Neural crest cell (in vitro differentiated cells): ENCODE measurements around the gene TSPY10. TPM values are rescaled to one million over a fixed set of nuclear protein-coding genes. Genes with fewer than 3 reads are reported as not detected.
"Not testable (repeated sequence)": the region's sequence is repeated elsewhere in the genome, so short reads cannot be mapped to it uniquely, and the experiment has no call there.

Experiments used
- DNase-seq: peaks from one replicate; pipeline ENCODE4 v3.0.0; 2021; ENCODE audit warnings: low read depth, mixed read lengths, low spot score
- H3K27ac Mint-ChIP-seq: one replicate; pipeline ENCODE4 v1.8.0; 2021; ENCODE audit warnings: mild to moderate bottlenecking, mixed read lengths; ENCODE audit not compliant: unreplicated experiment
- H3K27me3 Mint-ChIP-seq: 2 replicates; pipeline ENCODE4 v1.8.0; 2021; ENCODE audit warnings: low read depth, mild to moderate bottlenecking, mixed read lengths
- H3K36me3 Mint-ChIP-seq: 2 replicates; pipeline ENCODE4 v1.8.0; 2021; ENCODE audit warnings: low read depth, mild to moderate bottlenecking, mixed read lengths
- H3K4me1 Mint-ChIP-seq: 2 replicates; pipeline ENCODE4 v1.8.0; 2021; ENCODE audit warnings: mixed read lengths
- H3K4me3 Mint-ChIP-seq: one replicate; pipeline ENCODE4 v1.8.0; 2021; ENCODE audit warnings: mild to moderate bottlenecking, mixed read lengths
- H3K9me3 Mint-ChIP-seq: 2 replicates; pipeline ENCODE4 v1.8.0; 2021; ENCODE audit warnings: mixed read lengths
- long read RNA-seq: library from polyadenylated mRNA; unstranded; transcript quantifications from one replicate; pipeline ENCODE4 v2.0.0, GENCODE V29; 2020
- total RNA-seq: library from RNA; stranded (reverse); gene quantifications from 2 replicates; pipeline ENCODE4 v1.2.1, GENCODE V29; 2021

Gene TSPY10
- not detected in 2 replicates for total RNA-seq
- long read RNA-seq: 0 reads

- not testable (repeated sequence) for H3K4me3 Mint-ChIP-seq, H3K9me3 Mint-ChIP-seq, H3K27ac Mint-ChIP-seq, H3K4me1 Mint-ChIP-seq, H3K36me3 Mint-ChIP-seq, DNase-seq, H3K27me3 Mint-ChIP-seq
Measured at GRCh38 chrY:9527580-9527979, at the start of gene TSPY10. Gene TSPY10, plus strand, starts transcription at chrY:9527880. Its CDS starts 46 bp downstream, at chrY:9527926.

GRCh38 chrY:9486967-9487366, 40.7 kb upstream of the TSPY10 start, which contains the start of gene TSPY9:
Gene TSPY9, plus strand, starts transcription at chrY:9487267. Its CDS starts 46 bp downstream, at chrY:9487313.
- not testable (repeated sequence) for DNase-seq, H3K27me3 Mint-ChIP-seq, H3K4me1 Mint-ChIP-seq, H3K36me3 Mint-ChIP-seq, H3K27ac Mint-ChIP-seq, H3K4me3 Mint-ChIP-seq, H3K9me3 Mint-ChIP-seq

- H3K9me3 Mint-ChIP-seq, H3K27ac Mint-ChIP-seq, H3K27me3 Mint-ChIP-seq, DNase-seq, H3K4me3 Mint-ChIP-seq, H3K36me3 Mint-ChIP-seq, H3K4me1 Mint-ChIP-seq: not testable (repeated sequence)
Measured at GRCh38 chrY:9504396-9504795, 23.3 kb upstream of the TSPY10 start.

- H3K4me3 Mint-ChIP-seq, H3K36me3 Mint-ChIP-seq, H3K27me3 Mint-ChIP-seq, H3K9me3 Mint-ChIP-seq, H3K27ac Mint-ChIP-seq, DNase-seq, H3K4me1 Mint-ChIP-seq: not testable (repeated sequence)
Measured at GRCh38 chrY:9516287-9516686, 11.4 kb upstream of the TSPY10 start.

Other genes with a start within 250 kb of the TSPY10 start
- gene TSPY4, start 190.4 kb upstream of the TSPY10 start, total RNA-seq: not detected in 2 replicates
- not detected in 2 replicates for gene TSPY8, start 170.1 kb upstream of the TSPY10 start, total RNA-seq
- gene TSPY3, start 129.5 kb upstream of the TSPY10 start, total RNA-seq: not detected in 2 replicates
- gene TSPY1, start 60.9 kb upstream of the TSPY10 start, total RNA-seq: not detected in 2 replicates
- not detected in 2 replicates for gene TSPY9, start 40.6 kb upstream of the TSPY10 start, total RNA-seq